Panc1 (cell line): ENCODE measurements around the gene FSD1. TPM values are rescaled to one million over a fixed set of nuclear protein-coding genes. Genes with fewer than 3 reads are reported as not detected.

Experiments
- ATAC-seq: fragments of 200-7000 bp; cut with Tn5 transposase; 2 replicates; pipeline ENCODE4 v1.9.1; 2020; ENCODE audit warnings: mild to moderate bottlenecking, moderate library complexity
- BruUV-seq: library from RNA; stranded (reverse); fragments of 400-500 nt; replicated peaks from 2 replicates; lab custom pipeline; 2021; lab: Mats Ljungman, UMichigan
- CTCF ChIA-PET: fragments of 300-600 bp; sonication (Branson Sonifier 250); formaldehyde crosslinking; loops from one replicate; lab custom pipeline; 2022; ENCODE audit warnings: antibody characterized with exemption; lab: Charles Lee
- POLR2A ChIA-PET: fragments of 300-600 bp; sonication (Branson Sonifier 250); formaldehyde crosslinking; loops from one replicate; lab custom pipeline; 2022; ENCODE audit warnings: antibody characterized with exemption; lab: Charles Lee
- DNase-seq: peaks from one replicate; pipeline ENCODE4 v3.0.0-alpha.2; 2010; ENCODE audit warnings: low read depth, low spot score
- H3K27ac ChIP-seq: 2 replicates; pipeline ENCODE4 v1.5.1; 2011; ENCODE audit warnings: mild to moderate bottlenecking, low read length, inconsistent platforms
- H3K27me3 ChIP-seq: fragments of 200-500 bp; sonication (Bioruptor generic); 2 replicates; pipeline ENCODE4 v1.6.0; 2014; ENCODE audit warnings: low read length, inconsistent platforms; ENCODE audit not compliant: control insufficient read depth, insufficient read depth
- H3K36me3 ChIP-seq: fragments of 200-500 bp; sonication (Bioruptor generic); 2 replicates; pipeline ENCODE4 v1.5.1; 2014; ENCODE audit warnings: inconsistent platforms, mild to moderate bottlenecking, low read length, moderate library complexity; ENCODE audit not compliant: control insufficient read depth, insufficient read depth
- H3K4me1 ChIP-seq: 2 replicates; pipeline ENCODE4 v1.5.1; 2011; ENCODE audit warnings: inconsistent platforms, mild to moderate bottlenecking, low read length, moderate library complexity; ENCODE audit not compliant: control insufficient read depth, insufficient read depth
- H3K4me3 ChIP-seq, 2 experiments: 2 replicates each; pipeline ENCODE4 v1.5.1; 2011 to 2012; ENCODE audit warnings: low read depth in 2 of 2, low read length in 2 of 2, mild to moderate bottlenecking in 2 of 2, inconsistent platforms in 1 of 2, moderate library complexity in 1 of 2
- H3K9me3 ChIP-seq: fragments of 200-500 bp; sonication (Bioruptor generic); 2 replicates; pipeline ENCODE4 v1.5.1; 2014; ENCODE audit warnings: low read depth, mild to moderate bottlenecking, inconsistent platforms, low read length, moderate library complexity; ENCODE audit not compliant: control insufficient read depth, insufficient read depth
- CTCF ChIP-seq: fragments of 450-650 bp; IDR thresholded peaks from 2 replicates; pipeline ENCODE4 v1.5.1; 2017; ENCODE audit warnings: mild to moderate bottlenecking
- POLR2AphosphoS5 ChIP-seq: IDR thresholded peaks from 2 replicates; pipeline ENCODE4 v1.6.1; 2012; ENCODE audit warnings: mild to moderate bottlenecking, low read depth, low read length, moderate library complexity
- REST ChIP-seq, 2 experiments: IDR thresholded peaks; 2 replicates each; pipeline ENCODE4 v1.6.1; 2011 to 2012; ENCODE audit warnings: low read depth in 2 of 2, control low read depth in 1 of 2, low read length in 1 of 2, mild to moderate bottlenecking in 1 of 2, moderate library complexity in 1 of 2; ENCODE audit not compliant: insufficient read depth in 1 of 2
- SIN3A ChIP-seq: IDR thresholded peaks from 2 replicates; pipeline ENCODE4 v1.6.1; 2012; ENCODE audit warnings: low read depth, mild to moderate bottlenecking, low read length, moderate library complexity, borderline replicate concordance; ENCODE audit not compliant: insufficient read depth
- TCF7L2 ChIP-seq: IDR thresholded peaks from 2 replicates; pipeline ENCODE4 v1.6.1; 2011; ENCODE audit warnings: mild to moderate bottlenecking, low read depth, low read length, inconsistent platforms
- in situ Hi-C: cut with HindIII; loops from 2 replicates; pipeline ENCODE4 v1.10.0; 2016; ENCODE audit warnings: low sequenced_read_pairs, low pct_unique_long_range_greater_than_20kb
- intact Hi-C: fragments of 100-400 bp; cut with micrococcal nuclease; formaldehyde crosslinking; loops from one replicate; pipeline ENCODE4 v1.10.0; 2022; ENCODE audit not compliant: unreplicated experiment
- total RNA-seq: library from RNA; stranded (reverse); gene quantifications from one replicate; pipeline ENCODE4 v1.2.1, GENCODE V29; 2021; ENCODE audit not compliant: unreplicated experiment

Gene FSD1
- total RNA-seq, 1 experiment from 2014 or later: 12.1 TPM

GRCh38 chr19:4316956-4317355 is 12.6 kb downstream of the FSD1 start:
- TF ChIP-seq REST (IDR thresholded peaks at IDR 0.05; ENCODE audit: insufficient read depth in 1 of 2, low read depth in 2 of 2, low read length in 1 of 2) (no peak), TCF7L2 (no peak), POLR2AphosphoS5 (no peak), CTCF (no peak), SIN3A (no peak)
- POLR2A ChIA-PET: no interaction called here
- no peaks in the 10 kb centered on the region for H3K4me1 ChIP-seq
- DNase-seq (no peak), ATAC-seq (no peak)
- H3K9me3 ChIP-seq: no peaks in the 10 kb centered on the region
- H3K36me3 ChIP-seq: no peaks in the 10 kb centered on the region
- no peak overlapping the region for H3K27ac ChIP-seq
- no peak overlapping the region for H3K4me3 ChIP-seq
- intact Hi-C loops: no loop called here
- in situ Hi-C loops: no loop called here
- CTCF ChIA-PET: no interaction called here
- H3K27me3 ChIP-seq: no peaks in the 10 kb centered on the region
- no TSS peak for BruUV-seq

- Histone ChIP-seq H3K9me3 (no peaks in the 10 kb centered on the region), H3K36me3 (no peaks in the 10 kb centered on the region), H3K4me3 (no peak overlapping the region), H3K4me1 (no peaks in the 10 kb centered on the region), H3K27ac (no peak overlapping the region), H3K27me3 (no peaks in the 10 kb centered on the region)
- CTCF ChIA-PET: no interaction called here
- no TSS peak for BruUV-seq
- TF ChIP-seq TCF7L2: no peak
- TF ChIP-seq CTCF: no peak
- TF ChIP-seq SIN3A: no peak
- TF ChIP-seq POLR2AphosphoS5: no peak
- intact Hi-C loops: no loop called here
- ATAC-seq (no peak), DNase-seq (no peak)
- POLR2A ChIA-PET: no interaction called here
- in situ Hi-C loops: no loop called here
Measured at GRCh38 chr19:4318460-4318859, 14.1 kb downstream of the FSD1 start.
